ENCODE data around the gene IL18RAP.

Gene IL18RAP

DNA sequence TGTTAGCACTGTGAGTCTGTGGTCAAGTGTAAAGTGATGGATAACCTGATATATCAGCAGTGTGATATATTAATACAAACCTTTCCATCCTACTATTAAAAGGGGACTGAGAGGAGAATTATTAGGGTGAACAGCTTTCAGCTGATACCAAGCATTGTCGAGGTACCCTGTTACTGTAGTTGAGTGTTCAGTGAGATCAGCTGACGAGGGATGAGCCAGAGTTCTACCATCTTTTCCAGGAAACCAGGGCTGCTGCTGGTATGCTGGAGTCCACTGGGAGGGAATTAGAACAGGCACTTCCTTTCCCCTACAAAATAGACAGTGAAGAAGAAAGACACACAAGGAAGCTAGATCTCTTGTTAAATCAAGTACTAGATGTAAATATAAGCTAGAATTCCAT lies 408 bp downstream of the IL18RAP start:
- no peak for DNase-seq

DNA sequence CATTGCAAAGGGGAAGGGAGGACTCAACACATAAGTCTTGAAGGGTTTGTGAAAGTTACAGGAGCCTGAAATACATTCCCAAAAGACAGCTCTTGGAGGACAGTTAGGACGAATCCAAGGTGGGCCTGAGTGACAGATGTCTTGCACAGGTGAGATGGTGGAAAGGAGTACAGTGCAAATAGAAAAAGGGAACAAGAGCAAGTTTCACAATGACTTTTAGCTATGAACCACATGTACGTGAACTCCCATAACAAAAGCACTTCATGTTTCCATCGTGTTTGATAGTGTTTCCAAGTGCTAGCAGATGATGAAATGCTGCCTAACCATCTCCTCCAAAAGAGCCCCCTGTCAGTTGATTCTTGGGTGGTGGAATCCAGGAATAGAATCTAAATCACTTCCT lies 1.8 kb downstream of the IL18RAP start:
- no peak for DNase-seq

DNA sequence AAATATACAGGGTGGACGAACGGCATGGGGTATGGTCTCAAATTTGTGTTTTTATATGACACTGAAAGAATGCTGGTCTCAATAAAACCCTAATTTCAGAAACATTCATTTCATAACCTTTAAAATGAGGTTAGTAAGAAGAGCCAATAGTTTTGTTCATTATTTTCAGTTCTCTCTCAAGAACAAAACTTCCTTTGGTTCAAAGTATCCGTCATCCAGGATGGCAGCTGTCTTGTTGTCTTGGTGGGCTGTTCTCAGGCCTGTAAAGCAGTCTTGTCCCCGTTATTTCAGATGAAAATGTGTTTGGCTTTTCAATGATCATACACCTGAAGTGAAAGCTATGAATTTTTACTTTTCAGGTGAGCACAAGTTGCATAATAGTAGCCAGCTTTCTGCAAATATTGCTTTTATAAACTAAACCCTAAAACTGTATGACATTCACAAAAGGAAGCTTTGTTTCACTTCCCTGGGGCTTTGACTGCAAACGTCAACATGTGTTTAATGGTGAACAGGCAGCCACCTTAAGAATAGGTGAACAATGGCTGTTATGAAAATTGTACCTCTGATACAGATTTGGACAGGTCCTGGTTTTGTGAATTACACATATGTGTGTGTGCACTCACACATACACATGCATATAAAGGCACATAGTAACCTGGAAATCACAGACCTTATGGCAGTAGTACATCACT lies 2.6 kb downstream of the IL18RAP start:
- no peak for DNase-seq

DNA sequence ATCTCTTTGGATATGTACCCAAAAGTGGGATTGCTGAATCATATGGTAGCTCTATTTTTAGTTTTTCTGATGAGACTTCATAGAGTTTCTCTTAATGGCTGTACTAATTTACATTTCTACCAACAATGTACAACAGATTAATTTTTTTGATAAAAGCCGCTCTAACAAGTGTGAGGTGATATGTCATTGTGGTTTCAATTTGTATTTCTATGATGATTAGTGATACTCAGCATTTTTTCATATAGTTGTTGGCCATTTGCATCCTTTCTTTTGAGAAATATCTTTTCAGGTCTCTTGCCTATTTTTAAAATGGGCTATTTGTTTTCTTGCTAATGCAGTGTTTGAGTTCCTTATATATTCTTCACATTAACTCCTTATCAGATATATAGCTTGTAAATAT lies 4.3 kb downstream of the IL18RAP start:
- no peak for DNase-seq

DNA sequence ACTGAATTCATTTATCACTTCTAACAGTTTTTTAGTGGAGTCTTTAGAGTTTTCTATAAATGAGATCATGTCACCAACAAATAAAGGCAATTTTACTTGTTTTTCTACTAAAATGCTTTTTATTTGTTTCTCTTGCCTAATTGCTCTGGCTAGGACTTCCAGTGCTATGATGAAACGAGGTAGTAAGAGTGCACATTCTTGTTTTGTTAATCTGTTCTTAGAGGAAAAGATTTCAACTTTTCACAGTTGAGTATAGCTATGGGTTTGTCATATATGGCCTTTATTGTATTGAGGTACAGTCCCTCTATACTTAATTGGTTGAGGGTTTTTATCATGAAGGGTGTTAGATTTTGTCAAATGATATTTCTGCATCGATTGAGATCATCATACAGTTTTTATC lies 5.6 kb downstream of the IL18RAP start:
- no peak for DNase-seq

DNA sequence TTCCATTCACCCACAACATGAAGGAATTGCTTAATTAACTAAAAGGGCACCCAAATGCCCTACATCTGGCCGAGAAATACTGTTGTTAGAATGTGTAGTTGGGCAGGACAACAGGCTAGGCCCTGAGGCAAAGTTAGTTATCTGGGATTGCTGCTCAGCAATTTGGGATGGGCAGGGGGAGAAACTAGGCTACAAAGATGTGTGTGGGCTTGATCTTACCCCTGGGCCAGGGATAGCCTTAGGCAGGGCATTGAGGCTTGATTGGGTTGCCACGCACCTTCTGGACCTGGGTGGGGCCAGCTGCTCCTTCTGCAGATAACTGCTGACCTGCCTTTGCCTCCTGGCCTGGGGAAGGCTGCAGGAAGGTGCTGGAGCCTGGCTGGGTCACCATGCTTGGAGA lies 9.4 kb downstream of the IL18RAP start:
- DNase-seq: no peak

DNA sequence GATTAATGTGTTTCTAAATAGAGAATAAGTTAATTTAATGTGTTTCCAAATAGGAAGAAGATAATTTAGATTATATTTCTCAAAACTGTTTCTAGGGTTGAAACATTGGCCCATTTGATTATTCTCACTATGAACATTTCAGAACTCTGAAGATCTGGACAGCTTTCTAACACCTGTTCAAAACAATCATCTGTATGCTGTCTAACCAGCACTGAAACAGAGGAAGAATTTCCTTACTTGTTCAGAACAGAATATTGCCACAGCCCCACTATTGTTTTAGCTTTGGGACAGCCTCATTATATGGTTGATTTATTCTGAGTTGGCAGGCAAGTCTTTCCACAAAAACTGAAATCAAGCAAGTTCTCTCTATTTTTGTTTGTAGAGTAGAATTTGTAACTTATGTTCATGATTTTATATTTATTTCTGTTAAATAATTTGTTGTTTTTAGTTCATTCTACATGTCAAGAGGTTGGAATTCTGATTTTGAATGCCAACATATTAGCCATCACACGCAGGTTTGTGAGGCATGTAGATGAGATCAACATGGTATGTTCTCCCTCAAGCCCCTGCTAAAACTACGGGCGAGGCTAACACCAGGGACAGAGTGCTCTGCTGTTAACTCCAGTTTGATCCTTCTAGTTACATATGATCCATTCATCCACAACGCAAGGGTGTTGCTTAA lies 11.2 kb downstream of the IL18RAP start:
- DNase-seq: no peak

DNA sequence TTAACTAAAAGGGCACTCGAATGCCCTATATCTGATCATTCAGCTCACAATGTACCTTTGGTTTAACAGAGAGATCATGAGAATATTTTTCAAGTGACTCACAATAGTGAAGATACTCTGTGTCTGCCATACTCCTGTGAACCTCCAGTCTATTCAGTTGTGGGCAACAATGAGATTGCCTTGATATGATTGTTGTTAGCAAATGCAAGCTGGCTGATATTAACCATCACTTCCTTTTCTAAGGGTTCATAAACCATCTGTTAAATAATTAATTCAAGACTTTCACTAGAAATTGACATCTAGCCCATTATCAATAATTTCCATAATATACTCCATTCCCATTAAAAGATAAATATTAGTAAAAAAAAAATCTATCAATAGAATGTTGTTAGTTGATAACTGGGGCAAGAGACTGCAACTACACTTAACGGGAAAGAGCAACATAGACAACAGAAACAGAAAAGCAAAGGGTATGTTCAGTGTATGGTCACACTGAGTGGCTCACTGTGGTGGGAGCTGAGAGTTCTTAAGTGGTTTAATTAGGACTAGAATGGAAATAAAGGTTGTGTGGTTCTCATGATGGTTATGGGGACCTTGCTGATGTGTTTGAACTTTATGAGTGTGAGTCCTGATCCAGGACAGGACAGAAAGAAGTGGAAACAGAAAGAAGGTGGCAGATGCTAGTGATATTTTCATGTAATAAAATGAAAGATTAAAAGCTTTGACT lies 11.9 kb downstream of the IL18RAP start:
- no peak for DNase-seq

DNA sequence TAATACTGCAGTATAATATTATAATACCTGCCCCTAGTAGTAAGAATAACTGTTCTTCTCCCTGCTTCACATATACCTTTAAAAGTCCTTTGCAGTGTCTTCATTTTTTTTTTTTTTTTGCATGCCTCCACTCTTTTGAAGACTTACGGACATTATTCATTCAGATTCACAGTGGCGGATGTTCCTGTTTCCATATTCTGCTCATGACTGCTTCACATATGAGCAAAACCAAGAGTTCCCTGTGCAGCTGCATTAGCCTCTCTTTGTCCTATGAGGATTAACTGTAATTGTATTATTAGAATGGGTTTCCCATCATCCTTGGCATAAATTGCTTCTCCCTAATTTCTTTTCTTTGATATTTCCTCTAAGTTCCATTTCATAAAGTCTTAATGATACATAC lies 12.8 kb downstream of the IL18RAP start:
- DNase-seq: no peak

DNA sequence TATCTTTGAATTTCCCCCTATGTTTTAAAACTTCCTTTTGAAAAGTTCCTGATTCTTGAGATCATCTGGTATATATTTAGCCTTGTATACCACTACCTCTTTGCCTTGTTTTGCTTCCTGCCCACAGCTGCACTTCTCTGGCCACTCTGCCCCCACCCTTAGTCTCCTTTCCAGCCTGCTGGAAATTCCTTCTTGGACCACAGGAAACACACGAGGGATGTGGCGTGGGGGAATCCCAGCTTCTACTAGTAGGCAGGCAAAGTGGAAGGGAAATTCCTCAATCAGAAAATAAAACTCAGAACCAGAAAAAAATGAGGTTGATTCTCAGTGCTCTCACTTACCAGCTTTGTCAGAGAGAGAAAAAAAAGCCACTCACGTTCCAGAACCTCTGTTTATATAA lies 13.4 kb downstream of the IL18RAP start:
- DNase-seq: no peak

DNA sequence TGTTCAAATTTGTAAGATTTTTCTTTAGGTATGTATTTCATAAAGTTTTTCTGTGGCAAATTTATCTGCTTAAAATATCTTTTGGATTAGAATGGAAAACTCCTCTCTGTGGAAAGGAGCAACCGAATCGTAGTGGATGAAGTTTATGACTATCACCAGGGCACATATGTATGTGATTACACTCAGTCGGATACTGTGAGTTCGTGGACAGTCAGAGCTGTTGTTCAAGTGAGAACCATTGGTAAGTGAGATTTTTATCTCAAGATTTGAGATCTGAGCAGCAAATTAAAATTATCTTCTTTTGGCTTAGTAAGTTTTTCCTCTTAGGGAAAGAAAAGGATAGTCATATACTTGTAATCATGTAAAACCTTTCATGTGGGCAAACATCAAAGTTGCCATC lies 14.2 kb downstream of the IL18RAP start:
- no peak for DNase-seq

DNA sequence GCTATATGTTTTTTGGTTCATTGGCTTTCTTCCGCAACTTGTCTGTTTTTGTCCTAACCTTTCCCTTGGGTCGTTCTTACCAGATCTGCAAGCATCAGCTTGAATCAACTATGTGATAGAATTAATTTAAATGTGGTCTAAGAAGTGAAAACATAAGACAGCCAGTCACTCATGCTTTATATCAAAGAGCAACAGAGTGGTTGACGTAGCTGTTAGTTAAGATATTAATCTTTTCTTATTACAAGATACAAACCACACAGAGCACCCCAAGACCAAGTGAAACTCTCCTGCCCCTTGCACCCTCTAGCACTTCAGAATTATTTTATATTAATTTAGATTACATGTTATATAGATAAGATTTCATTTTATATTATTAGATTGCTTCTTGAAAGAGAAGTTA lies 15.2 kb downstream of the IL18RAP start:
- DNase-seq: no peak

DNA sequence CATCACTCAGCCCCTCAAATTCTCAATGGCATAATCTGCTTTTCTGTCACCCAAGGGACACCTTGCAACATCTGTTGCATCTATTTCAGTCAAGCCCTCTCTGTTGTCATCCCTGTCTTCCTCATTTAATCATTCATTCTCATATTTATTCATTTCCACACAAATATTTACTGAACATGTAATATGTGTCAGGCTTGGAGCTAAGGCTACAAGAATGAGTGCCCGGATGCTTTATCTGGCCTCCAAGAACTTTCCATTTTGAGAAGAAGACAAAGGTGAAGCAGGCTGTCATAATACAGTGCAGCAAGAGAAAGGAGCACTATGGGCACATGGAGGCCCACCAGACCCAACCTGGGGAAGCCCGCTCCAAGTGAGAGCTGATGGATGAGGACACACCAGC lies 15.6 kb downstream of the IL18RAP start:
- no peak for DNase-seq

DNA sequence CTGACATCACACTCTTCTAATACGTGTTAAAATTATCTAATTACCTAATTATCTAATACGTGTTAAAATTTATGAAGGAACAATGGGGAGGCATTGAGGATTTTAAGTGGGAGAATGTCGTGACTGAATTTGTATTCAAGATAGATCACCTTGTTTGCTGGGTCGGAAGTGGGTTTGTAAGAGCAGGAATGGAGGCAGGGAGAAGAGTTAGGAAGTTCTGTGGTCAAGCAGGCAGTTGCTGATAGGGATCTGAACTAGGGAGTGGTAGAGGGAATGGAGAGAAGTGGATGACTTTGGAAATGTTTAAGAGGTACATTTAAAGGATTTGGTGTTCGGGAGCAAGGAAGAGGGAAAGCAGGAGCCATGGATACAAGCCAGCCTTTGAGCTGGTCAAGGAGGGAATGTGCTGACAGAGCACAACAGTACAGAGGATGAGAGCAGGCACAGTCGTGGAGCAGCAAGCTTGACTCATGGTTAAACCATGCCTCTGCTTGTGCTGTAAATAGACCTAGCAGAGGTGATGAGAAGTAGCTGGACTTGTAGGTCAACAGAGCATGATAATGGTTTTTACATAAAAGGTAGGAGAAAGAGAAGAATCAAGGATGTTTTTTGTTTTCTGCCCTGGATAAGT lies 16.2 kb downstream of the IL18RAP start:
- DNase-seq: no peak

DNA sequence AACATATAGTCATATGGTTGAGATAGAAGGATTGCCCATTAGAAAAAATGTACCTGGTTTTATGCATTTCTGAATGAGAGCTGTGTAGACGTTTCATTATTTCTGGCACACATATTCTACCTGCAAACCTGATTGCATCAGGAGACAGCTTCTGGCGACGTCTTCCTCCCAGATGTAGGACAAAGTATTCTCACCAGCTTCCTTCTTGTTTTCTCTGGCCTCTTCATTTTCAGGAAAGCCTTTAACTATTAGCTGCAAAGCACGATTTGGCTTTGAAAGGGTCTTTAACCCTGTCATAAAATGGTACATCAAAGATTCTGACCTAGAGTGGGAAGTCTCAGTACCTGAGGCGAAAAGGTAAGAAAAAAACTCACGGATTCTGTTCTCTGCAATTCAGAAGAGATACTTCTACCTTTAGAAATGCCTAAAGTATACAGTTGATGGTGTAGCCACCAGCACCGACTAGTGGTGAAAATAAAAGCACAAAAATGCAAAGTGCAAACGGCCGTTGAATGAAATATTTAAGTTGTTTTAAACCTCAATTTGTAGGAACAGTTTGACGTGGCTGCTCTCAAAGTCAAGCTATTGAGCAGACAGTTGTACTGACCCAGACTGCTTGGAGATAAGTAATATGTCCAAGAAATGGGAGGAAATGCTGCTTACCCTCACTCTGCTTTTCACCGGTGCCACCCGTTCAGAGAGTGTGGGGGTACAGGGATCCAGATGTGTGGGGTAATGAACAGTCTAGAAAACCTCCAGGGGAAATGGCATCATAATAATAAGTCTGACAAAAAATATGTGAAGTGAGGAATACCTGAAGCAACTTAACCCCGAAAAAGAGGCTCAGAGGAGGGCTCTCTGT lies 20.2 kb downstream of the IL18RAP start:
- peak in 4 of 51 donors; percentile 4 to 16 (median 4) for DNase-seq

DNA sequence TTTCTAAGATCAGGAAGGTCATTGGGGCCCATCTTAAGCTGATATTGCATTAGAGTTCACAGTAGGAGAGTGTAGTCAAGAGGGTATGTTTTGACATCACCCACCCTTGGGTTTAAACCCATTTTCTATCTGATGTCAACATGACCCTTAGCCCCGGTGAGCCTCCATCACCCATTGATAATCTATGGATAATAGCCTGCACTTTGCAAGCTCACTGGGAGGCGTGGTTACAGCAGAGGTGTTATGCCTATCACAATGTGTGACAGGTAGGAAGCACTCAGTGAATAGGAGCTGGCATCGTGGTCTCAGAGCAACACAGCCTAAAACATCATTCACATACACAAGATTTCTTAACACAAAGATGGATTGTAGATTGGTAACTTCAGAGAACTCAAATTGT lies 21.3 kb downstream of the IL18RAP start:
- no peak for DNase-seq

DNA sequence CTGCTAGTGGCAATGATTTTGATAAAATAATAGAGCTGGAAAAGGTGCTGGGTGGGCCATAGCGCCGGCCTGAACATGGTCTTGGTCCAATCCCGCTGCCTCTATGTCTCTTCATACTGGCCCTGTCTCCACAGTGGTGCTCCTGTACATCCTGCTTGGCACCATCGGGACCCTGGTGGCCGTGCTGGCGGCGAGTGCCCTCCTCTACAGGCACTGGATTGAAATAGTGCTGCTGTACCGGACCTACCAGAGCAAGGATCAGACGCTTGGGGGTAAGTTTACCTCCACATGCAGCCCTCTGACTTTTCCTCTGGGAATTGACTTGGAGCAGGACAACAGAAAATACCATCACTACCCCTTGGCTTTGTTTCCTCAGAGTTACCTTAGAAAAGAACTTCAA lies 24.0 kb downstream of the IL18RAP start:
- DNase-seq: no peak

DNA sequence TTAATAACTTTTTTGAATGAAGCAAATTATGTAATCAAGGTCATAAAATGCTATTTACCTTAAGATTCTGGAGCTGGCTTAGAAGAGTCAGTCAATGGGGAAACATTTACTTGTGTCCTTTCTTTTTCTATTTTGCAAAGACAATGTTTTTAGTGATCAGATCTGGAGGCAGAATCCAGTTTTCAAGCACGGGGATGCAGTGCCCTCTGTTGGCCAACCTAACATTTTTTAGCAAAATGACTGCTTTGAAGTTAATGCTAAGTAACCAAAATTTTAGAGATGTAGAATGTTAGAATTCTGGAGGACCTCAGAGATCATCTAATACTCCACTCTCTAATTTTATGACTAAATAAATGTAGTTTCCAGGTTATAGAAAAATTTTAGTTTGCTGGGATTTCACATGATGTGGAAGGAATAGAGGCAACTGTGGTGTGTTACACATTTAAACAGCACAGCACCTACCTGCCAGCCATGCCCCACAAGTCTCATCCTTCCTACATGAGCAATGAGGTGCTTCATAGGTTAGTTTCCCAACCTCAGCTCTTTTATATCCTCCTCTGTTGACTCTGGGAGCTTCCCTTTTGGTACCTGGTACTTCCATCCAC lies 26.5 kb downstream of the IL18RAP start:
- peak in 17 of 51 donors; percentile 0 to 59 (median 12) for DNase-seq

DNA sequence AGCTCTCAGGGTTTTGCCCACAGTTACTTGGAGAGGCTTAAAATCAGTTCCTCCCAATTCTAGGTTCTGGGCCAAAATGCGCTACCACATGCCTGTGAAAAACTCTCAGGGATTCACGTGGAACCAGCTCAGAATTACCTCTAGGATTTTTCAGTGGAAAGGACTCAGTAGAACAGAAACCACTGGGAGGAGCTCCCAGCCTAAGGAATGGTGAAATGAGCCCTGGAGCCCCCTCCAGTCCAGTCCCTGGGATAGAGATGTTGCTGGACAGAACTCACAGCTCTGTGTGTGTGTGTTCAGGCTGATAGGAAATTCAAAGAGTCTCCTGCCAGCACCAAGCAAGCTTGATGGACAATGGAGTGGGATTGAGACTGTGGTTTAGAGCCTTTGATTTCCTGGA lies 29.0 kb downstream of the IL18RAP start:
- DNase-seq: no peak

DNA sequence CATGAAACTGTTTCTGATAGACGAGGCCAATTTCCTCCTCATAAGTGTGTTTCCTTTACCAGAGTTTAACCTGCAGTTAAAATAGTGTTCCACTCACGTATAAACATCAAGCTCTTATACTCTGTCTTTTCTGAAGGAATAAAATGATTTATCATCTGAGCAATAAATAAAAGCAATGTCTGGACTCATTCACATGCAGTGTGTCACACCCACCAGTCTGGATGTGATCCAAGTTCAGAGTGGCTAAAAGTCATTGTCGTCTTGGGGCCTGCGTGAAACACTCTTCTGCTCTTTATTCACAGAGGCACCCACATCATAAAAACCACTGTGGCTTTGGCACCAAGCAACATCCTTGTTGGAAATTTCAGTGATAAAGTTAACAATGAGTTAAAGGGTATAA lies 30.5 kb downstream of the IL18RAP start:
- no peak for DNase-seq

Measured in hypothalamus (tissue), 51 donors.